Nephron progenitor cell (in vitro differentiated cells): ENCODE results near the gene CDC42EP4.
A peak's percentile ranks its signal among the peaks of the same experiment; 100 is the strongest.

Source experiments
- DNase-seq: peaks from one replicate; pipeline ENCODE4 v3.0.0; 2021
- H3K27ac Mint-ChIP-seq: 2 replicates; pipeline ENCODE4 v1.8.0; 2021; ENCODE audit warnings: mild to moderate bottlenecking, moderate library complexity, mixed read lengths
- H3K27me3 Mint-ChIP-seq: 2 replicates; pipeline ENCODE4 v1.8.0; 2021; ENCODE audit warnings: mild to moderate bottlenecking, low read depth, mixed read lengths; ENCODE audit not compliant: poor library complexity
- H3K36me3 Mint-ChIP-seq: 2 replicates; pipeline ENCODE4 v1.8.0; 2021; ENCODE audit warnings: low read depth, mixed read lengths
- H3K4me1 Mint-ChIP-seq: 2 replicates; pipeline ENCODE4 v1.8.0; 2021; ENCODE audit warnings: mixed read lengths
- H3K4me3 Mint-ChIP-seq: 2 replicates; pipeline ENCODE4 v1.8.0; 2021; ENCODE audit warnings: mild to moderate bottlenecking, moderate library complexity, mixed read lengths
- H3K9me3 Mint-ChIP-seq: 2 replicates; pipeline ENCODE4 v1.8.0; 2021; ENCODE audit warnings: mild to moderate bottlenecking, moderate library complexity, mixed read lengths
- TF ChIP-seq, protein P1 (sequence below): fragments of 200-600 bp; sonication (generic); IDR thresholded peaks from 2 replicates; pipeline ENCODE4 v1.5.0; 2021; ENCODE audit warnings: antibody characterized with exemption

The CDC42EP4 gene

DNA sequence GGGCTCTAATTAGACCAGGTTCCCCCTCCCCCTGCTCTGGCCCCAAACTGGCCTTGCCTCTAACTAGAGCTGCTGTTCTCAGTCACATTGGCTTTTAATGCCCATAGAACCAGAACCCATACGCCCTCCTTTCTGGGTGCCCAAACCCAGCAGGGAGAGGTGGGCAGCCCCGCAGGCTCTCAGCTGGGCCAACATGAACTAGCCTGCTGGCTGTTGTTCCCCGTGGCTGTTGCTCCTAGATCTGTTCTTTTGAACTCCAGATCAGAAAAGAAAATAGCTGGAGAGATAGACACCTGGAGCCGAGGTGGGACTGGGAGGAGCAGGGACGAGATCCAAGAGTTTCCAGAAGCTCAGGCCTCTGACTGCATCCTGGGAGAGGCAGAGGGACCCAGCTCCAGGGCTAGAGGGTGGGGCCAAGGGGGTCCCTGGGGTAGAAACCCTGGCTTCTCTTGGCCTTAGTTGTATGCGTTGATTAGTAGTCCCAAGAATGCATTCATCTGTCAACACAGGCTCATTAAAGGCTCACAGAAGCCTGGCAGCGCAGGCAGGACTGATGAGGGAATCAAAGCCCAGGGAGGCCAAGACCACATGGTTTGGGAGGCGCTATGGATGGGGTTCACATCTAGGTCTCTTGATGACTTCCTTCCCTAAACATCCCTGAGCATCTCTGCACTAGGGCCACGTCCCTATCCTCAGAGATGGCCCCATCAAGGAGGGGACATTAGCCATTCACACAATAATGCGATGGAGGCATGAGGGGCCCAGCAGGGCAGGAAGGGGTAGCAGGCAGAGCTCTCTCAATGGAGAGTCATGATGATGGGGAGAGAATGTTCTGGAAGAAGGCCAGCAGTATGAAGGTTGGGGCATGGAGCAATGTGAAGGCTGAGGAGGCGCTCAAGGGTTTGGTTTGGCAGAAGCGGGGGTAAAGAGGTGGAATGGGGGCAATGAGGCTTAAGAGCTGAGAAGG lies 48.8 kb downstream of the CDC42EP4 start:
- Mint-ChIP-seq H3K9me3 (no peaks in the 10 kb centered on the region), H3K36me3 (no peaks in the 10 kb centered on the region), H3K4me3 (peak overlapping the region; percentile 15), H3K4me1 (peaks cover 34% of the 10 kb centered on the region), H3K27ac (peak overlapping the region; percentile 89), H3K27me3 (no peaks in the 10 kb centered on the region)
- no peak for DNase-seq
- TF ChIP-seq, protein P1, sequence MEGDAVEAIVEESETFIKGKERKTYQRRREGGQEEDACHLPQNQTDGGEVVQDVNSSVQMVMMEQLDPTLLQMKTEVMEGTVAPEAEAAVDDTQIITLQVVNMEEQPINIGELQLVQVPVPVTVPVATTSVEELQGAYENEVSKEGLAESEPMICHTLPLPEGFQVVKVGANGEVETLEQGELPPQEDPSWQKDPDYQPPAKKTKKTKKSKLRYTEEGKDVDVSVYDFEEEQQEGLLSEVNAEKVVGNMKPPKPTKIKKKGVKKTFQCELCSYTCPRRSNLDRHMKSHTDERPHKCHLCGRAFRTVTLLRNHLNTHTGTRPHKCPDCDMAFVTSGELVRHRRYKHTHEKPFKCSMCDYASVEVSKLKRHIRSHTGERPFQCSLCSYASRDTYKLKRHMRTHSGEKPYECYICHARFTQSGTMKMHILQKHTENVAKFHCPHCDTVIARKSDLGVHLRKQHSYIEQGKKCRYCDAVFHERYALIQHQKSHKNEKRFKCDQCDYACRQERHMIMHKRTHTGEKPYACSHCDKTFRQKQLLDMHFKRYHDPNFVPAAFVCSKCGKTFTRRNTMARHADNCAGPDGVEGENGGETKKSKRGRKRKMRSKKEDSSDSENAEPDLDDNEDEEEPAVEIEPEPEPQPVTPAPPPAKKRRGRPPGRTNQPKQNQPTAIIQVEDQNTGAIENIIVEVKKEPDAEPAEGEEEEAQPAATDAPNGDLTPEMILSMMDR: no peak

DNA sequence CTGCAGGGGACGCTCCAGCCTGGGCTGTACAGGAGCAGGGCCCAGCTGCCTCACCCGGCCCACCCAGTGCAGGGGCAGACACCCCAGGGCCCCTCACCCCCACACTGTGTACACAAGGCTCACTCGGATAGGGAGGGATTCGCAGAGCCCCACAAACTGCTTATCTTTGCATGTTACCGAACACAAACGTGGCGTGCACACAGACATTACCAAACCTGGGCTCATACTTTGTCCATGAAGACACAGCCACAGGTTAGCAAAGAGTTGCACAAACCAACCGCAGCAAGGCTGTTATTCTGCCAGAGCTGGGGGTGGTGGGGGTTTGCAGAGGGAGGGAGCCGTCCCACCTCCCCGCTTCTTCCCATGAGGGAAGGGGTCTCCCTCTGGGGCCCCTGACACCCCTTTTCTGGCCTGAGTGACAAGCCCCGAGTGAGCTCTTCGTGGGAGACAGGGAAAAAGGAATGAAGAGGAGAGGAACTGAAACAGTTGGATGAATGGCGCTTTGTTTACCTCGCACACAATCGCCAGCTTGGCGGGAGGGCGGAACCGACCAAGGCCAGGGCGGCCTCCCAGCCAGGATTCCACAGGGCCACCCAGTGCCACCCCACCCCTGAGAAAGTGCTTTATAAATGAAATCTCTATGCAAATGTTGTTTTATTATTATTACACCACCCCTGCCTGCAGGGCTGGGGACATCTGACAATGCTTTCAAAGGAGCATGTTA lies 49.7 kb downstream of the CDC42EP4 start:
- no peaks in the 10 kb centered on the region for H3K27me3 Mint-ChIP-seq
- TF ChIP-seq, protein P1: no peak
- no peaks in the 10 kb centered on the region for H3K36me3 Mint-ChIP-seq
- DNase-seq: no peak
- peaks cover 38% of the 10 kb centered on the region for H3K4me1 Mint-ChIP-seq
- peak overlapping the region; percentile 23 for H3K4me3 Mint-ChIP-seq
- peak overlapping the region; percentile 89 for H3K27ac Mint-ChIP-seq
- no peaks in the 10 kb centered on the region for H3K9me3 Mint-ChIP-seq

DNA sequence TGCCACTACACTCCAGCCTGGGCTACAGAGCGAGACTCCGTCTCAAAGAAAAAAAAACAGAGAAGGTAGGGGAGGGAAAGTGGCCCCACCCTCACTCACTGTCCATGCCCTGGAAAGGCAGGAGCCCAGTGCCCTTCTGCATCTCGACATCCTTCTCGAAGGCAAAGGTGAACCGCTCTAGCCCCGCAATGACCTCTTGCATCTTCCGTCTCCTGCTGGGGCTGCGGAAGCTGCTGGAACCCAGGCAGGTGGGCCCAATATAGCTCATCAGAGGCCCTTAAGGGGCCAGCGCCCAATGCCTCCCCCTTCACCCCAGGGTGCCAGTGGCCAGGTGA lies 50.2 kb downstream of the CDC42EP4 start, which contains the start of gene CPSF4L:
CPSF4L (minus strand) TSS at position 264 of the 335 bp plus-strand sequence; CDS start at position 202, 62 bp downstream.
- Mint-ChIP-seq H3K9me3 (no peaks in the 10 kb centered on the region), H3K4me1 (peaks cover 38% of the 10 kb centered on the region), H3K4me3 (peak within 1 kb of the TSS; percentile 23), H3K27ac (peak within 1 kb of the TSS; percentile 89), H3K36me3 (no peaks in the 10 kb centered on the region), H3K27me3 (no peaks in the 10 kb centered on the region)
- DNase-seq: no peak
- TF ChIP-seq, protein P1: no peak

DNA sequence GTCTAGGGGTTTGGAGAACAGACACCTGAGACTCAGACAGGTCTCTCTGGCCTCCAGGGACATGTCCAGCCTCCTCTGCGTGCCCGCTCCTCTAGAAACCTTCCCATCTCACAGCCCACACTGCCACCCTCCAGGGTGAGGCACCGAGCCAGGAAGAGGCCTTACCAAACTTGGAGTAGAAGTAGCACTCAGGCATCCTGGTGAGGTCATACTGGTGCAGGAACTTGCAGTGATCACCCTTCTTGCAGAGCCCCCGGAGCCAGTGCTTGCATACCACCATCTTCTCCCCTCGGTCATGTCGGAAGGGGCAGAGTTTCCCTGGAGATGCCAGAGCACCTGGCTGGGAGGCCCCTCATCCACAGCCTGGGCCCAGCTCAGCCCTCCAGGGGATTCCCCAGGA lies 54.3 kb downstream of the CDC42EP4 start:
- TF ChIP-seq, protein P1: no peak
- no peaks in the 10 kb centered on the region for H3K36me3 Mint-ChIP-seq
- peaks cover under 1% of the 10 kb centered on the region for H3K27me3 Mint-ChIP-seq
- DNase-seq: no peak
- H3K27ac Mint-ChIP-seq: no peak overlapping the region
- H3K4me1 Mint-ChIP-seq: peaks cover 31% of the 10 kb centered on the region
- H3K9me3 Mint-ChIP-seq: no peaks in the 10 kb centered on the region
- no peak overlapping the region for H3K4me3 Mint-ChIP-seq

DNA sequence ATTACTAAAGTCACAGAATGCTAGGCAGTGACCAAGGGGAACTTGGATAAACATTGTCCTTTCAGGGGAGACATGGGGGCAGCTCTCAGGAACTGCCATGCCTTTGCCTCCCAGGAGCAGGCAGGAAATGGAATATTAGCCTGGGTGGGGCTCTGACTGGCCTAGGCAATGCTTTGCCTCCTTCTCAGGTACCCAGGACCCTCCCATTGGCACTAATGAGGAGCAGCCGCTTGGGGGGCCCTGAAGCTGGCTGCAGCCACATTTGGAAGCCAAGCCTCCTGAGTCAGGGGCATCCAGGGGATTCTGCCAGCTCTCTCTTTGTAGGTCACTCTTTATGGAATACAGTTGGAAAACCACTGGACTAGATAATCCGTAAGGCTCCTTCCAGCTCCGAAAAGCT lies 55.6 kb downstream of the CDC42EP4 start:
- H3K27ac Mint-ChIP-seq: no peak overlapping the region
- no peak overlapping the region for H3K4me3 Mint-ChIP-seq
- H3K9me3 Mint-ChIP-seq: no peaks in the 10 kb centered on the region
- TF ChIP-seq, protein P1: no peak
- peaks cover 6% of the 10 kb centered on the region for H3K27me3 Mint-ChIP-seq
- H3K4me1 Mint-ChIP-seq: peaks cover 22% of the 10 kb centered on the region
- H3K36me3 Mint-ChIP-seq: no peaks in the 10 kb centered on the region
- no peak for DNase-seq
